Activated T-helper 1 cell treated with anti-CD3 and anti-CD28 coated beads, Interleukin-12 subunit alpha, Interleukin-12 subunit beta, Interleukin-2, Interleukin-4 antibody, amounts not matched to agents 30 ng/mL and 10 ng/mL and 1 ng/mL, durations not matched to agents 14 hours and 24 hours and 36 hours (primary cell): ENCODE results near the gene FAM53B. TPM values are rescaled to one million over a fixed set of nuclear protein-coding genes. Genes with fewer than 3 reads are reported as not detected.

Experiments used
- DNase-seq: peaks from one replicate; pipeline ENCODE4 v3.0.0; 2021; ENCODE audit warnings: low spot score
- H3K27ac Mint-ChIP-seq: one replicate; pipeline ENCODE4 v1.8.0; 2021; ENCODE audit warnings: mild to moderate bottlenecking, mixed read lengths
- H3K27me3 Mint-ChIP-seq: one replicate; pipeline ENCODE4 v1.8.0; 2022; ENCODE audit warnings: mild to moderate bottlenecking, moderate library complexity, mixed read lengths; ENCODE audit not compliant: insufficient read depth
- H3K36me3 Mint-ChIP-seq: one replicate; pipeline ENCODE4 v1.8.0; 2021; ENCODE audit warnings: low read depth, mixed read lengths
- H3K4me1 Mint-ChIP-seq: one replicate; pipeline ENCODE4 v1.8.0; 2021; ENCODE audit warnings: low read depth, mixed read lengths
- H3K4me3 Mint-ChIP-seq: one replicate; pipeline ENCODE4 v1.8.0; 2021; ENCODE audit warnings: mild to moderate bottlenecking, moderate library complexity, mixed read lengths
- H3K9me3 Mint-ChIP-seq: one replicate; pipeline ENCODE4 v1.8.0; 2021; ENCODE audit warnings: mixed read lengths
- intact Hi-C: fragments of 100-400 bp; cut with micrococcal nuclease; formaldehyde crosslinking; loops from one replicate; pipeline ENCODE4 v1.15.1; 2024
- total RNA-seq: library from RNA; stranded (reverse); gene quantifications from 2 replicates; pipeline ENCODE4 v1.2.3, GENCODE V29; 2022

FAM53B gene
- total RNA-seq, 1 donor from 2014 or later, result 31.8 TPM

- H3K4me3 Mint-ChIP-seq, result no peak overlapping the region
- peaks cover 46% of the 10 kb centered on the region for H3K36me3 Mint-ChIP-seq
- H3K9me3 Mint-ChIP-seq, result no peaks in the 10 kb centered on the region
- no peaks in the 10 kb centered on the region for H3K27me3 Mint-ChIP-seq
- no peak for DNase-seq
- no peak overlapping the region for H3K27ac Mint-ChIP-seq
- intact Hi-C loops, result loop anchor here (10.0 kb wide), 1 partner anchor 457 kb away; no protein-coding TSS in a partner anchor
- H3K4me1 Mint-ChIP-seq, result peaks cover 84% of the 10 kb centered on the region
These were observed 52.1 kb downstream of the FAM53B start for GRCh38 chr10:124692100-124692446.

GRCh38 chr10:124691421-124692099 lies 52.6 kb downstream of the FAM53B start:
- no peak for DNase-seq
- intact Hi-C loops, result loop anchor here (10.0 kb wide), 1 partner anchor 457 kb away; no protein-coding TSS in a partner anchor
- Mint-ChIP-seq H3K36me3 (peaks cover 47% of the 10 kb centered on the region), H3K4me3 (peak overlapping the region; percentile 17), H3K27ac (no peak overlapping the region), H3K27me3 (no peaks in the 10 kb centered on the region), H3K9me3 (no peaks in the 10 kb centered on the region), H3K4me1 (peaks cover 84% of the 10 kb centered on the region)

GRCh38 chr10:124691002-124691401 lies 53.2 kb downstream of the FAM53B start:
- Mint-ChIP-seq H3K36me3 (peaks cover 51% of the 10 kb centered on the region), H3K9me3 (no peaks in the 10 kb centered on the region), H3K4me3 (no peak overlapping the region), H3K4me1 (peaks cover 84% of the 10 kb centered on the region), H3K27me3 (no peaks in the 10 kb centered on the region), H3K27ac (no peak overlapping the region)
- no peak for DNase-seq
- intact Hi-C loops, result loop anchor here (10.0 kb wide), 1 partner anchor 456 kb away; no protein-coding TSS in a partner anchor

DNA sequence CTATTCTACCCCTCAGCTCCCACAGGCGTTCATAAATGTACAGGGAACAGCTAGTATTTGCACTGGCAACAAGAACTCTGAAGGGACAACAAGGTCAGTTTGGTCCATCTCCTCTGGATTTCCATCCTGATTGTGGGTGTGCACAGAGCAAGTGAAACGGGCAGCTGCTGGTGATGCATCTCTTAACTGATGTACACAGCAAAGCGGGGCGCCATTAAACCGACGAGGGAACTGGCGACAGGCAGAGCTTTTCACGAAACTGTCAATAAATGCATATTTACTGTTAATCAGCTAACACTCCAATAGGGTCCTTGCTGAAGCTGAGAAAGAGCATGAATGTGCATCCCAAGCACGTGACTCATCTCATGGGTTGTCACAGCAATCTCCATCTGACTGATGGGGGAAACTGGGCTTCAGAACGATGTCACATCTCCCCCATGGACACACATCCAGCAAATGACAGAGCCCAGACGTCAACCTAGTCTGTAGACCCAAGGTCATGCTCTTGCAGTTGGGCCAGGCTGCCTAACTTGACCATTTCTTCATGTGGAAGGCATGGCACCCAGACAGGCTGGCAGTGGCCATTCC lies 54.2 kb downstream of the FAM53B start:
- peaks cover 46% of the 10 kb centered on the region for H3K36me3 Mint-ChIP-seq
- no peaks in the 10 kb centered on the region for H3K9me3 Mint-ChIP-seq
- H3K4me1 Mint-ChIP-seq, result peaks cover 80% of the 10 kb centered on the region
- intact Hi-C loops, result loop anchor here (1.0 to 10.0 kb wide), 7 partner anchors 13 to 455 kb away; partner anchors contain the start of gene EEF1AKMT2
- H3K4me3 Mint-ChIP-seq, result peak overlapping the region; percentile 19
- H3K27me3 Mint-ChIP-seq, result no peaks in the 10 kb centered on the region
- H3K27ac Mint-ChIP-seq, result peak overlapping the region; percentile 86
- DNase-seq, result no peak

DNA sequence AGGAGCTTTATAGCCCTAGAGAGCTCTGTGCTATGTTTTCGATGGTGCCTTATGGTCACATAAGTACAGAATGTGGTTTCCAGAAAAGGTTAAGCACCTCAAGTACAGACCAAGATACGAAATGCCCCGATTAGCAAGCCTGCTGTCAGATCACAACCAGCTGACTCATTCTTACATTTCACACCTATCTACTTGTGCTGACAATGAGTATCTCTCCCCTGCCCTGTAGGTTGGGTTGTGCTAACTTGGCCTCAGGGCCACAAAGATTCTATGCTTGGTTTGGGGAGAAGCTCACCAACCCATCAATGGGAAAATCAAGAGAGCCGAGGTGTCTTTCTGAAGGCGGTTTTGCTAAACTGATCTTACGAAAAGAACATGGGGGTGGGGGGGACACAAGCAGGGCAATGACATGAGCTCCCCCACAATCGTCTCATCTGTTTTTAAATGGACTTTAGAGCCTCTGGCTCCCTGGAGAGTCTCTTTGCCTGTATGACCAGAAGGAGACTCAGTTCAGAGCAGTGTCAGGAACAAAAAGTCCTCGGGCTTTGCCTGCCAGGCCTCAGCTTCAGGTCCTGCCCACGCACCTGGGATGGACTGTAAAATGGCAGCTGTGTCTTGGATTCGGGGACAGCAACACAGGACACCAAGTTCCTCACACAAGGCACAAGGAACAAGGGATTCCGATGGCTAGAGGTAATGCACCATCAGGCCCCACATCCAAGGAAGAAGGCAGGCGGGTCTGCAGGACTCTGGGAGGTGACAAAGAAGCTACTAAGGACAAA lies 55.1 kb downstream of the FAM53B start:
- Mint-ChIP-seq H3K36me3 (peaks cover 46% of the 10 kb centered on the region), H3K9me3 (no peaks in the 10 kb centered on the region)

GRCh38 chr10:124688386-124688785 lies 55.8 kb downstream of the FAM53B start:
- Mint-ChIP-seq H3K27me3 (no peaks in the 10 kb centered on the region), H3K4me1 (peaks cover 69% of the 10 kb centered on the region), H3K9me3 (no peaks in the 10 kb centered on the region), H3K36me3 (peaks cover 40% of the 10 kb centered on the region), H3K4me3 (peak overlapping the region; percentile 44), H3K27ac (peak overlapping the region; percentile 86)
- intact Hi-C loops, result loop anchor here (1.0 to 5.0 kb wide), 10 partner anchors 8 to 104 kb away; partner anchors contain the start of gene EEF1AKMT2
- no peak for DNase-seq

More for the DNA sequence above, 55.1 kb downstream of the FAM53B start:
- DNase-seq, result peak; percentile 73
- intact Hi-C loops, result loop anchor here (1.0 to 5.0 kb wide), 13 partner anchors 7 to 227 kb away; partner anchors contain the start of gene EEF1AKMT2
- peaks cover 76% of the 10 kb centered on the region for H3K4me1 Mint-ChIP-seq
- H3K27me3 Mint-ChIP-seq, result no peaks in the 10 kb centered on the region
- H3K27ac Mint-ChIP-seq, result peak overlapping the region; percentile 86
- H3K4me3 Mint-ChIP-seq, result peak overlapping the region; percentile 48

DNA sequence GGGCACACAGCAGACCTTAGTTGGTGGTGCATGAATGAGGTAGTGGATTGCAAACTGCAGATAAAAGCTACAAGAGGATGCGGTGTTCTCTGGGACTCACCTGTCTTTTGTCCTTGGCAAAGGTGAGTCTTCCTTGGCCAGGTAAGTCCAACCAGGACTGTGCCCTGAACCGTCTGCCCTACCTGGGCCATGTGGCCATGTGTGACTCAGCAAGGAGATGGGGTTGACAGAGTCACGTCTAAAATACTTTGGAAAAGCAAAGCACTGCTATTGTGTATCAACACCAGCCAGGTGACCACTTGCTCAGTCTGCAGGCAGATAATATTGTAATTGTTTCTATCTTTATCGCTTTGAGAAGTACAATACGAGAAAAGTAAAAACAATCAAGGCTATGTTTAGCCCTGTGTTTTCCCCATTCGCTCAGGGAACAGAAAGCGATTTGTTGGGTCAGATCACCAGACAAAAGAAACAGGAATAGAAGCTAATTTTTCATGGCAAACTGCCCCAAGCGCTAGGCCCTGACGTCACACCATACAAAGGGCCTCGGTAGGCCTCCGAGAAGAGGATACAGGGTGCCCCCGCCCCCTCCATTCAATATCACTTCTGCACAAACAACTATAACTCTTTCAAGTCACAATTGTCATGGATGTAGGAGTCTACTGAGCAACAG lies 57.3 kb downstream of the FAM53B start:
- peaks cover 41% of the 10 kb centered on the region for H3K36me3 Mint-ChIP-seq
- no peaks in the 10 kb centered on the region for H3K9me3 Mint-ChIP-seq
- H3K27ac Mint-ChIP-seq, result no peak overlapping the region
- peaks cover 67% of the 10 kb centered on the region for H3K4me1 Mint-ChIP-seq
- no peak for DNase-seq
- no peak overlapping the region for H3K4me3 Mint-ChIP-seq
- intact Hi-C loops, result loop anchor here (5.0 kb wide), 1 partner anchor 105 kb away; the partner anchor contains the start of gene EEF1AKMT2
- no peaks in the 10 kb centered on the region for H3K27me3 Mint-ChIP-seq

- H3K27me3 Mint-ChIP-seq, result no peaks in the 10 kb centered on the region
- H3K9me3 Mint-ChIP-seq, result no peaks in the 10 kb centered on the region
- no peak overlapping the region for H3K4me3 Mint-ChIP-seq
- peaks cover 53% of the 10 kb centered on the region for H3K4me1 Mint-ChIP-seq
- DNase-seq, result no peak
- no peak overlapping the region for H3K27ac Mint-ChIP-seq
- intact Hi-C loops, result loop anchor here (5.0 kb wide), 1 partner anchor 107 kb away; the partner anchor contains the start of gene EEF1AKMT2
- peaks cover 49% of the 10 kb centered on the region for H3K36me3 Mint-ChIP-seq
These were observed 58.9 kb downstream of the FAM53B start for GRCh38 chr10:124685261-124685660.

DNA sequence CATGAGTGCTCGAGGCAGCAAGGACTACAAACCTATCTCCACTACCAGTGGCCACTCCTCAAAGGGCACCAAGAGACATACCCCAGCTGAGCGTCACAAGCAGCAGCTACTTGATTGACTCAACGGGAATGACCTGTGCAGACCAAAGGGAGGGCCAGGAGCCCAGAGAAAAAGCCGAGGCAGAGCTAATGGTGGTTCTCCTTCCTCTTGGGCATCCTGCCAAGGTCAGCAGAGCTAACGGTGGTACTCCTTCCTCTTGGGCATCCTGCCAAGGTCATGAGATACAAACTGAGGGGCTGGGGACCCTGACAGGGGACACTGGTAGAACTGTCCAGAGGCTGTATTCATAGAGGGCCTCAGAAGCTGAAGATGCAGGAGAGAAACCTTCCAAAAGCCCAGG lies 60.4 kb downstream of the FAM53B start:
- H3K9me3 Mint-ChIP-seq, result no peaks in the 10 kb centered on the region
- DNase-seq, result no peak
- H3K36me3 Mint-ChIP-seq, result peaks cover 52% of the 10 kb centered on the region
- H3K4me1 Mint-ChIP-seq, result peaks cover 53% of the 10 kb centered on the region
- intact Hi-C loops, result no loop called here
- no peak overlapping the region for H3K27ac Mint-ChIP-seq
- H3K4me3 Mint-ChIP-seq, result no peak overlapping the region
- H3K27me3 Mint-ChIP-seq, result no peaks in the 10 kb centered on the region

DNA sequence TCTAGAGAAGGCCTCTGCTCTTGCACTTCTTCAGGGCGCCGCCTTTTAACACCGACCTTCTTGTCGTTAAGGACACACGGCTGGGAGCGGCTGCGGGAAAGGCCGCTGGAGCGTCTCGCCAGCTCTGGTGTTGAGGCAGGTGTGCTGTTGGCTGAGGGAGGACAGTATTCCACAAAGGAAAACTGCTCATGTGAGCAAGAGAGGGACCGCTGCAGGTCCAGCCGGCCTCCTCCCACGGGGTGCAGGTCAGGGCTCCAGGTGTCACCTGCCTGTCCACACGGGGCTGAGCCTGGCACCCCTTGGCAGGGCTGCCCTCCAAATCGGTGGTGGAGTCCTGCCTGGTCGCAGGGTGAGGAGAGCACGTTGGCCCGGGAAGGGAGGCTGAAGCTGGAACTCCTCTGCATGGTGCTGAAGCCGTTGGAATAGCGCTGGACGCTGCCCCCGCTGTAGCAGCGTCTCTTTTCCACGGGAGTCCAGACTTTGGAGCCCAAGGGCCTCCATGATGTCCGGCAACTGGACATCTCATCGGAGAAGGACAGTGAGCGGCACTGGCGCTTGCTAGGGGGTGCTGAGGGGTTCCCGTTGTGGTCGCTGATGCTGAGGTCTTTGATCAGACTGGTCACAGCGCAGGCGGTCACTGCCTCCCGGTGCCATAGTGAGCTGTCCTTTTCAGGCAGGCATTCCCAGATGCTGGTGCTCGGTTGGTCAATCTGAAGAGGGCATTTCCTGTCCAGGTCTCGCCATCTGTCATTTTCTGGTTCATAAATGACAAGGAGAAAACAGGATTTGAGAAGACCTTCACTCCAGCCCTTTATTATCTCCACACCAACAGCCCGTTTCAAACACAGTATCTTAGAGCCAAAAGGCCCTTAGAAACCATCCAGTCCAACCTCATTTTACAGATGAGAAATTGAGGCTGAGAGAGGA lies 62.3 kb downstream of the FAM53B start:
- H3K27ac Mint-ChIP-seq, result no peak overlapping the region
- no peaks in the 10 kb centered on the region for H3K9me3 Mint-ChIP-seq
- peaks cover 59% of the 10 kb centered on the region for H3K36me3 Mint-ChIP-seq
- no peak for DNase-seq
- H3K4me1 Mint-ChIP-seq, result peaks cover 49% of the 10 kb centered on the region
- intact Hi-C loops, result no loop called here
- H3K4me3 Mint-ChIP-seq, result no peak overlapping the region
- H3K27me3 Mint-ChIP-seq, result no peaks in the 10 kb centered on the region

DNA sequence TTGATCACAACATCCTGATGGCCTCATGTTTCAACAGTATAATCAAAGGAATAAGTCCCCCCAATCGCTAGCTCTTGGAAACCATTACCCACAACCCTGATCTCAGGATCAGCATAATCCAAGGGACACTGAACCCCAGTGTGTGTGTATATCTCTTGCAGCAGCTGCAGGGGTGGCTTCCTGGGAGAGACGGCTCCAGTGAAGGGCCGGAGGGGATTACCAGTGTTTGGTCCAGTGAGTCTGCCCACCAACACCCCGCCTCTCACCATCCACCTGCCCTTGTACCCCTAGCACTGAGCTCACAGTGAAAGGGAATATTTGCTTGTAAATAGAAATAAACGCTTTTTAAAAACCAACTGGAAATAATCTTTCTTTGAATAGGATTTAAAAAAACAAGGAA lies 63.1 kb downstream of the FAM53B start:
- H3K27ac Mint-ChIP-seq, result no peak overlapping the region
- peaks cover 54% of the 10 kb centered on the region for H3K36me3 Mint-ChIP-seq
- no peaks in the 10 kb centered on the region for H3K9me3 Mint-ChIP-seq
- no peak overlapping the region for H3K4me3 Mint-ChIP-seq
- H3K27me3 Mint-ChIP-seq, result no peaks in the 10 kb centered on the region
- intact Hi-C loops, result no loop called here
- H3K4me1 Mint-ChIP-seq, result peaks cover 41% of the 10 kb centered on the region
- DNase-seq, result no peak
